Heart left ventricle (tissue), 13 donors: ENCODE measurements around the gene CTDP1.

Experiments
- POLR2A ChIP-seq, 2 donors: fragments of 450-650 bp; IDR thresholded peaks; one replicate each; pipeline ENCODE4 v1.6.1; 2017; ENCODE audit warnings: antibody characterized with exemption in 2 of 2, mild to moderate bottlenecking in 2 of 2, moderate library complexity in 2 of 2
- TF ChIP-seq, protein P1 (sequence below), 12 donors: fragments of 200-600 bp; sonication (generic) in 4 of 12; IDR thresholded peaks; one replicate each; pipeline versions ENCODE4 v1.5.0 to v1.8.0; 2018 to 2022; ENCODE audit warnings: antibody characterized with exemption in 12 of 12, mild to moderate bottlenecking in 5 of 12
- donor health status: ischemic (EF 13 %, LVEDD 7.1; RV severe dilation, severe dysfunction).
- donor health status: DM: no; HTN: yes; CAD: no.
- donor health status: DM: no; HTN: no; CAD: no.
- donor health status: ischemic (EF 25% LVEDD 6.9; RV normal size, moderate dysfunction).
- donor health status: ischemic (EF 25% LVEDD 5.7; RV mildly dilated, moderate dysfunction).
- donor health status: ischemic (EF 35%, LVEDD 5.7; RV mildly dilated, moderate dysfunction).
- donor health status: nonischemic (EF 11% LVEDD 7.7; RV severe dilation, severe dysfunction).
- donor health status: DM: yes; HTN: yes; CAD: no.
- donor health status: PGD.
- donor health status: ischemic (EF 29% LVEDD 5.4; RV normal size, mild dysfunction).
- donor health status: nonischemic (EF 23%, LVEDD 6.1; RV moderate dilation, normal function).

DNA sequence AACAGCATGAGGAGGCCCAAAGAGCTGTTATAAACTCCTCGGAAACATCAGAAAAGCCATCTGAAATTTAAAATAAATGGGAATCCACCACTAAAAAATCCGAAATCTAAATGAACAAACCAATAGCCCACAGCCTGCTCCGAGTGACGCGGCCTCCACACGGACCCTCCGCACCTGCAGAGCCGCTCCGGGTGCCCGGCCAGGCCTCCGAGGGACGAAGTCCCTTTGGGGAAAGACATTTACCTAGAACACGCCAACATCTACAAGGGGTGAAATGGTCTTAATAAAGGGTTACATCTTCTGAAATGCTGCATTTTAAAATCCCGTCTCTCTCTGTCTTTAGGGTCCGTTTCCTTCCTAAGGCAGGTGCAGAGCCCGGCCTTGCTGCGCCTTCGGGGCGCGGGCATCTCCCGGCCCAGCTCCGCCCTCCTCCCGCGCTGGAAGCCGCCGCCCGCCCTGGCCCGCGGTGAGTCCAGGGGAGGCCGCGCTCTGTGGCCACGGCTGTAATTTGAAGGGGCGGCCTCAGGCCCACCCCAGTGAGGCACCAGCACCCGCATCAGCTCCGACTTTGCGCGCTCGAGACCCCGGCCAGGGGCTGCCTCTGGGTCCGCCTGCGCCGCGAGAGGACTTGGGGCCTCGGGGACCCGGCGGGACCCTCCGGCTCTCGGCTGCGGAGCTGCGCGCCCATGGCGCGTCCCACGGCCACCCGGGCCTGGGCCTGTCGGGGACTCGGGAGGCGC, 42.3 kb upstream of the CTDP1 start:
- TF ChIP-seq POLR2A (IDR thresholded peaks at IDR 0.05), result no peak
- TF ChIP-seq, protein P1, sequence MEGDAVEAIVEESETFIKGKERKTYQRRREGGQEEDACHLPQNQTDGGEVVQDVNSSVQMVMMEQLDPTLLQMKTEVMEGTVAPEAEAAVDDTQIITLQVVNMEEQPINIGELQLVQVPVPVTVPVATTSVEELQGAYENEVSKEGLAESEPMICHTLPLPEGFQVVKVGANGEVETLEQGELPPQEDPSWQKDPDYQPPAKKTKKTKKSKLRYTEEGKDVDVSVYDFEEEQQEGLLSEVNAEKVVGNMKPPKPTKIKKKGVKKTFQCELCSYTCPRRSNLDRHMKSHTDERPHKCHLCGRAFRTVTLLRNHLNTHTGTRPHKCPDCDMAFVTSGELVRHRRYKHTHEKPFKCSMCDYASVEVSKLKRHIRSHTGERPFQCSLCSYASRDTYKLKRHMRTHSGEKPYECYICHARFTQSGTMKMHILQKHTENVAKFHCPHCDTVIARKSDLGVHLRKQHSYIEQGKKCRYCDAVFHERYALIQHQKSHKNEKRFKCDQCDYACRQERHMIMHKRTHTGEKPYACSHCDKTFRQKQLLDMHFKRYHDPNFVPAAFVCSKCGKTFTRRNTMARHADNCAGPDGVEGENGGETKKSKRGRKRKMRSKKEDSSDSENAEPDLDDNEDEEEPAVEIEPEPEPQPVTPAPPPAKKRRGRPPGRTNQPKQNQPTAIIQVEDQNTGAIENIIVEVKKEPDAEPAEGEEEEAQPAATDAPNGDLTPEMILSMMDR (IDR thresholded peaks at IDR 0.05), result no peak
